HepG2 (cell line): ENCODE measurements around the gene USP38. TPM values are rescaled to one million over a fixed set of nuclear protein-coding genes. Genes with fewer than 3 reads are reported as not detected.

Experiments used
- CAMTA2 ChIP-seq: sonication (generic); formaldehyde crosslinking; IDR thresholded peaks from 2 replicates; pipeline ENCODE4 v1.4.0; 2020; ENCODE audit warnings: mild to moderate bottlenecking, missing genetic modification reagents, borderline replicate concordance
- CBX5 ChIP-seq: sonication (generic); formaldehyde crosslinking; IDR thresholded peaks from 2 replicates; pipeline ENCODE4 v1.4.0; 2020; ENCODE audit warnings: missing genetic modification reagents, borderline replicate concordance
- ETV5 ChIP-seq: IDR thresholded peaks from 2 replicates; pipeline ENCODE4 v1.6.1; 2018; ENCODE audit warnings: missing biosample characterization, missing genetic modification reagents, inconsistent platforms, borderline replicate concordance
- IKZF1 ChIP-seq: fragments of 450-650 bp; IDR thresholded peaks from 2 replicates; pipeline ENCODE4 v1.7.1; 2016
- IKZF4 ChIP-seq: sonication (generic); formaldehyde crosslinking; IDR thresholded peaks from 2 replicates; pipeline ENCODE4 v1.5.1; 2020; ENCODE audit warnings: borderline replicate concordance, mild to moderate bottlenecking, low read depth, missing genetic modification reagents; ENCODE audit errors: not compliant biosample characterization
- ISX ChIP-seq: sonication (generic); formaldehyde crosslinking; conservative IDR thresholded peaks from 2 replicates; pipeline ENCODE4 v1.5.0; 2020; ENCODE audit warnings: missing genetic modification reagents
- JDP2 ChIP-seq: sonication (generic); formaldehyde crosslinking; IDR thresholded peaks from 2 replicates; pipeline ENCODE4 v1.8.1; 2022; ENCODE audit warnings: missing genetic modification reagents, borderline replicate concordance
- KDM2A ChIP-seq: sonication (generic); formaldehyde crosslinking; IDR thresholded peaks from 2 replicates; pipeline ENCODE4 v1.4.0; 2020; ENCODE audit warnings: low read depth, missing genetic modification reagents, borderline replicate concordance
- KLF9 ChIP-seq: IDR thresholded peaks from 2 replicates; pipeline ENCODE4 v1.6.1; 2016; ENCODE audit warnings: low read depth
- MIER2 ChIP-seq: IDR thresholded peaks from 2 replicates; pipeline ENCODE4 v1.6.1; 2016; ENCODE audit warnings: missing biosample characterization, missing genetic modification reagents
- MXI1 ChIP-seq: IDR thresholded peaks from 3 replicates; pipeline ENCODE4 v1.6.1; 2012; ENCODE audit warnings: low read depth, low read length, inconsistent platforms, borderline replicate concordance
- NFKBIZ ChIP-seq: IDR thresholded peaks from 2 replicates; pipeline ENCODE4 v1.6.1; 2018; ENCODE audit warnings: missing genetic modification reagents, missing compliant biosample characterization
- SMAD3 ChIP-seq: sonication (generic); formaldehyde crosslinking; IDR thresholded peaks from 2 replicates; pipeline ENCODE4 v1.4.0; 2020; ENCODE audit warnings: missing genetic modification reagents
- ZNF121 ChIP-seq: sonication (generic); formaldehyde crosslinking; IDR thresholded peaks from 2 replicates; pipeline ENCODE4 v1.5.0; 2020; ENCODE audit warnings: mild to moderate bottlenecking, missing genetic modification reagents
- ZNF124 ChIP-seq: sonication (generic); formaldehyde crosslinking; IDR thresholded peaks from 2 replicates; pipeline ENCODE4 v1.4.0; 2020; ENCODE audit warnings: missing genetic modification reagents
- ZNF205 ChIP-seq: IDR thresholded peaks from 2 replicates; pipeline ENCODE4 v1.6.1; 2018; ENCODE audit warnings: missing biosample characterization, missing genetic modification reagents
- ZNF550 ChIP-seq: sonication (generic); formaldehyde crosslinking; IDR thresholded peaks from 2 replicates; pipeline ENCODE4 v1.4.0; 2020; ENCODE audit warnings: mild to moderate bottlenecking, missing genetic modification reagents, borderline replicate concordance
- ZNF781 ChIP-seq: sonication (generic); formaldehyde crosslinking; IDR thresholded peaks from 2 replicates; pipeline ENCODE4 v1.5.1; 2020; ENCODE audit warnings: borderline replicate concordance, mild to moderate bottlenecking, missing genetic modification reagents; ENCODE audit errors: not compliant biosample characterization
- ZNF879 ChIP-seq: sonication (generic); formaldehyde crosslinking; IDR thresholded peaks from 2 replicates; pipeline ENCODE4 v1.8.1; 2023; ENCODE audit warnings: missing genetic modification reagents
- polyA plus RNA-seq, 8 experiments: library from polyadenylated mRNA; depleted of rRNA in 3 of 8; stranded (reverse) in 7 of 8; unstranded in 1 of 8; fragments of >200 nt; fragmentation: Illumina TruSeq in 4 of 8; extraction: Trizol in 4 of 8; gene quantifications; 2 replicates each; pipeline versions ENCODE4 v1.2.1 to v1.2.3, GENCODE V29; 2011 to 2016; ENCODE audit warnings: low read depth in 4 of 8, missing spikeins in 1 of 8, mixed read lengths in 1 of 8; ENCODE audit not compliant: insufficient read depth in 1 of 8
- total RNA-seq, 5 experiments: library from RNA; depleted of rRNA; stranded (reverse); fragments of >200 nt; fragmentation: Illumina TruSeq; extraction: Trizol; gene quantifications; 2 replicates each; pipeline ENCODE4 v1.2.3, GENCODE V29; 2016; ENCODE audit warnings: low read depth in 1 of 5
- TF ChIP-seq, protein P1 (sequence below), 2 experiments: IDR thresholded peaks; 2 replicates each; pipeline ENCODE4 v1.6.1; 2011 to 2012; ENCODE audit warnings: low read length in 2 of 2, borderline replicate concordance in 1 of 2, low read depth in 1 of 2, mild to moderate bottlenecking in 1 of 2, moderate library complexity in 1 of 2
- TF ChIP-seq, protein P2 (sequence below): IDR thresholded peaks from 2 replicates; pipeline ENCODE4 v1.6.1; 2016; ENCODE audit warnings: missing genetic modification reagents, missing compliant biosample characterization
- TF ChIP-seq, protein P3 (sequence below): sonication (generic); formaldehyde crosslinking; IDR thresholded peaks from 2 replicates; pipeline ENCODE4 v1.4.0; 2020; ENCODE audit warnings: mild to moderate bottlenecking, missing genetic modification reagents
- TF ChIP-seq, protein P4 (sequence below): sonication (generic); formaldehyde crosslinking; IDR thresholded peaks from 2 replicates; pipeline ENCODE4 v1.5.0; 2020; ENCODE audit warnings: mild to moderate bottlenecking, missing genetic modification reagents

USP38 gene
- total and polyA plus RNA-seq, 2 of the 13 experiments (the other 11 are each of a cell fraction or from before 2014, with no cell fraction given): 4.5 to 11.8 TPM

DNA sequence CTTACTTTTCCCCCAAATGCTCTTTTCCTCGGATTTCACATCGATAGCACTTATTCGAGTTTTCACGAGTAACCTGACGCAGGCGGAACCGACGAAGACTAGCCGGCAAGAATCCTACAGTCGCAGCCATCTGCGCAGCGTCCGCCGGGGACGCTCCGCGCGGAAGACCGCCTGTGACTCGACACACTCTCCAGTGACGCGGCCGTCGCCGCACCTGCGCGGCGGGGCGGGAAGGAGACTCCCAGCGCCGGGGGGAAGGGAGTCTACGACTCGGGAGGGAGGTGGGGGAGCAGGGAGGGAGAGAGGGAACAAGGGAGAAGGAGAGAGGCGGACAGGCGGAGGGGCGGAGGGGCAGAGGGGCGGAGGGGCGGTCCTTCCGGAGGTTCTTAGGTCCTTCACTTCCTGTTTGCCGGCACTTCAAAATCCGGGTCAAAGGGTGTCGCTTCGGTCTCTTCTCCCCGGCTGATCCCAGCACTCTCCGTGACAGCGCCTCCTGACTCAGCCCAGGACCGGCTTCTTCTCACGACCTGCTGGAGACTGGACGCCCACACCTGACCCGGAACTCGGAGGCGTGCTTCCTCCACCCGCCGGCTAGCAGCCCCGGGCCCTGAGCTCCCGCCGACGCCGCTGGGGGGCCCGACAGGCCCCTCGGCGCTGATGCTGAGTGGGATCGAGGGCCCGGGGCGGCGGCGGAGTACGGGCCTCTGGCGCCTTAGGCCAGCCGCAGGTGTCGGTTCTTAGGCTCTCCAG is at the start of gene USP38 (continued):
- TF ChIP-seq IKZF4 (CRISPR knock-in tag) (peak; percentile 56), ZNF781 (no peak), SMAD3 (no peak), ZNF121 (CRISPR knock-in tag) (no peak), ZNF205 (no peak), ZNF550 (CRISPR knock-in tag) (no peak), NFKBIZ (CRISPR knock-in tag) (peak; percentile 38; the same call in 1 of the 2 replicates), JDP2 (CRISPR knock-in tag) (no peak), IKZF1 (no peak), ETV5 (CRISPR knock-in tag) (peak; percentile 17; the same call in 1 of the 2 replicates), ZNF879 (CRISPR knock-in tag) (no peak), KDM2A (CRISPR knock-in tag) (peak; percentile 66; the same call in 1 of the 2 replicates), MIER2 (no peak), KLF9 (CRISPR knock-in tag) (no peak), CBX5 (CRISPR knock-in tag) (peak; percentile 33; the same call in 1 of the 2 replicates), ZNF124 (no peak), MXI1 (peak; percentile 57; the same call in 2 of the 3 replicates), CAMTA2 (no peak), ISX (0 out of 2 replicates have a peak, but pooled peaks have one; percentile 33)
- TF ChIP-seq, protein P1, sequence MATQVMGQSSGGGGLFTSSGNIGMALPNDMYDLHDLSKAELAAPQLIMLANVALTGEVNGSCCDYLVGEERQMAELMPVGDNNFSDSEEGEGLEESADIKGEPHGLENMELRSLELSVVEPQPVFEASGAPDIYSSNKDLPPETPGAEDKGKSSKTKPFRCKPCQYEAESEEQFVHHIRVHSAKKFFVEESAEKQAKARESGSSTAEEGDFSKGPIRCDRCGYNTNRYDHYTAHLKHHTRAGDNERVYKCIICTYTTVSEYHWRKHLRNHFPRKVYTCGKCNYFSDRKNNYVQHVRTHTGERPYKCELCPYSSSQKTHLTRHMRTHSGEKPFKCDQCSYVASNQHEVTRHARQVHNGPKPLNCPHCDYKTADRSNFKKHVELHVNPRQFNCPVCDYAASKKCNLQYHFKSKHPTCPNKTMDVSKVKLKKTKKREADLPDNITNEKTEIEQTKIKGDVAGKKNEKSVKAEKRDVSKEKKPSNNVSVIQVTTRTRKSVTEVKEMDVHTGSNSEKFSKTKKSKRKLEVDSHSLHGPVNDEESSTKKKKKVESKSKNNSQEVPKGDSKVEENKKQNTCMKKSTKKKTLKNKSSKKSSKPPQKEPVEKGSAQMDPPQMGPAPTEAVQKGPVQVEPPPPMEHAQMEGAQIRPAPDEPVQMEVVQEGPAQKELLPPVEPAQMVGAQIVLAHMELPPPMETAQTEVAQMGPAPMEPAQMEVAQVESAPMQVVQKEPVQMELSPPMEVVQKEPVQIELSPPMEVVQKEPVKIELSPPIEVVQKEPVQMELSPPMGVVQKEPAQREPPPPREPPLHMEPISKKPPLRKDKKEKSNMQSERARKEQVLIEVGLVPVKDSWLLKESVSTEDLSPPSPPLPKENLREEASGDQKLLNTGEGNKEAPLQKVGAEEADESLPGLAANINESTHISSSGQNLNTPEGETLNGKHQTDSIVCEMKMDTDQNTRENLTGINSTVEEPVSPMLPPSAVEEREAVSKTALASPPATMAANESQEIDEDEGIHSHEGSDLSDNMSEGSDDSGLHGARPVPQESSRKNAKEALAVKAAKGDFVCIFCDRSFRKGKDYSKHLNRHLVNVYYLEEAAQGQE (IDR thresholded peaks at IDR 0.05; ENCODE audit: borderline replicate concordance in 1 of 2, low read depth in 1 of 2, low read length in 2 of 2): peak in 1 of 2 experiments; percentile 55; a peak in 1 of 4 replicates
- TF ChIP-seq, protein P2, sequence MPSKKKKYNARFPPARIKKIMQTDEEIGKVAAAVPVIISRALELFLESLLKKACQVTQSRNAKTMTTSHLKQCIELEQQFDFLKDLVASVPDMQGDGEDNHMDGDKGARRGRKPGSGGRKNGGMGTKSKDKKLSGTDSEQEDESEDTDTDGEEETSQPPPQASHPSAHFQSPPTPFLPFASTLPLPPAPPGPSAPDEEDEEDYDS (CRISPR knock-in tag): peak; percentile 61; the same call in 1 of the 2 replicates
- TF ChIP-seq, protein P3, sequence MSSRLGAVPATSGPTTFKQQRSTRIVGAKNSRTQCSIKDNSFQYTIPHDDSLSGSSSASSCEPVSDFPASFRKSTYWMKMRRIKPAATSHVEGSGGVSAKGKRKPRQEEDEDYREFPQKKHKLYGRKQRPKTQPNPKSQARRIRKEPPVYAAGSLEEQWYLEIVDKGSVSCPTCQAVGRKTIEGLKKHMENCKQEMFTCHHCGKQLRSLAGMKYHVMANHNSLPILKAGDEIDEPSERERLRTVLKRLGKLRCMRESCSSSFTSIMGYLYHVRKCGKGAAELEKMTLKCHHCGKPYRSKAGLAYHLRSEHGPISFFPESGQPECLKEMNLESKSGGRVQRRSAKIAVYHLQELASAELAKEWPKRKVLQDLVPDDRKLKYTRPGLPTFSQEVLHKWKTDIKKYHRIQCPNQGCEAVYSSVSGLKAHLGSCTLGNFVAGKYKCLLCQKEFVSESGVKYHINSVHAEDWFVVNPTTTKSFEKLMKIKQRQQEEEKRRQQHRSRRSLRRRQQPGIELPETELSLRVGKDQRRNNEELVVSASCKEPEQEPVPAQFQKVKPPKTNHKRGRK (CRISPR knock-in tag): no peak
- TF ChIP-seq, protein P4, sequence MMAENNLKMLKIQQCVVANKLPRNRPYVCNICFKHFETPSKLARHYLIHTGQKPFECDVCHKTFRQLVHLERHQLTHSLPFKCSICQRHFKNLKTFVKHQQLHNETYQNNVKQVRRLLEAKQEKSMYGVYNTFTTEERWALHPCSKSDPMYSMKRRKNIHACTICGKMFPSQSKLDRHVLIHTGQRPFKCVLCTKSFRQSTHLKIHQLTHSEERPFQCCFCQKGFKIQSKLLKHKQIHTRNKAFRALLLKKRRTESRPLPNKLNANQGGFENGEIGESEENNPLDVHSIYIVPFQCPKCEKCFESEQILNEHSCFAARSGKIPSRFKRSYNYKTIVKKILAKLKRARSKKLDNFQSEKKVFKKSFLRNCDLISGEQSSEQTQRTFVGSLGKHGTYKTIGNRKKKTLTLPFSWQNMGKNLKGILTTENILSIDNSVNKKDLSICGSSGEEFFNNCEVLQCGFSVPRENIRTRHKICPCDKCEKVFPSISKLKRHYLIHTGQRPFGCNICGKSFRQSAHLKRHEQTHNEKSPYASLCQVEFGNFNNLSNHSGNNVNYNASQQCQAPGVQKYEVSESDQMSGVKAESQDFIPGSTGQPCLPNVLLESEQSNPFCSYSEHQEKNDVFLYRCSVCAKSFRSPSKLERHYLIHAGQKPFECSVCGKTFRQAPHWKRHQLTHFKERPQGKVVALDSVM (CRISPR knock-in tag): no peak
